Neural progenitor cell (in vitro differentiated cells): ENCODE results near the gene NXPE1. TPM values are rescaled to one million over a fixed set of nuclear protein-coding genes. Genes with fewer than 3 reads are reported as not detected.
"Not testable (repeated sequence)": the region's sequence is repeated elsewhere in the genome, so short reads cannot be mapped to it uniquely, and the experiment has no call there.

Source experiments
- DNase-seq: peaks from one replicate; pipeline ENCODE4 v3.0.0-alpha.2; 2016; ENCODE audit warnings: low spot score
- H2AFZ ChIP-seq: fragments of 200-600 bp; sonication (generic); replicated peaks from 2 replicates; pipeline ENCODE4 v1.6.1; 2016; ENCODE audit warnings: antibody characterized with exemption
- H3F3A ChIP-seq: fragments of 200-600 bp; sonication (generic); 2 replicates; pipeline ENCODE4 v1.6.1; 2016; ENCODE audit warnings: antibody characterized with exemption, low read depth
- H3K27ac ChIP-seq: fragments of 200-600 bp; sonication (generic); 2 replicates; pipeline ENCODE4 v1.5.1; 2016; ENCODE audit warnings: mild to moderate bottlenecking
- H3K27me3 ChIP-seq: fragments of 200-600 bp; sonication (generic); 2 replicates; pipeline ENCODE4 v1.6.1; 2016; ENCODE audit warnings: mild to moderate bottlenecking, moderate library complexity
- H3K36me3 ChIP-seq: fragments of 200-600 bp; sonication (generic); 2 replicates; pipeline ENCODE4 v1.5.1; 2016
- H3K4me1 ChIP-seq: fragments of 200-600 bp; sonication (generic); 2 replicates; pipeline ENCODE4 v1.6.1; 2016; ENCODE audit warnings: mixed run types
- H3K4me2 ChIP-seq: fragments of 200-600 bp; sonication (generic); 2 replicates; pipeline ENCODE4 v1.6.1; 2016
- H3K4me3 ChIP-seq: fragments of 200-600 bp; sonication (generic); 2 replicates; pipeline ENCODE4 v1.5.1; 2016
- H3K79me2 ChIP-seq: fragments of 200-600 bp; sonication (generic); 2 replicates; pipeline ENCODE4 v1.6.1; 2016; ENCODE audit warnings: low read depth
- H3K9ac ChIP-seq: fragments of 200-600 bp; sonication (generic); 2 replicates; pipeline ENCODE4 v1.6.1; 2016
- H3K9me3 ChIP-seq: fragments of 200-600 bp; sonication (generic); 2 replicates; pipeline ENCODE4 v1.5.1; 2016; ENCODE audit warnings: low read depth
- H4K20me1 ChIP-seq: fragments of 200-600 bp; sonication (generic); 2 replicates; pipeline ENCODE4 v1.6.1; 2016; ENCODE audit warnings: low read depth
- H3K27ac Mint-ChIP-seq: 3 replicates; pipeline ENCODE4 v1.8.0; 2021; ENCODE audit warnings: mixed read lengths
- H3K27me3 Mint-ChIP-seq: 2 replicates; pipeline ENCODE4 v1.8.0; 2022; ENCODE audit warnings: low read depth, mild to moderate bottlenecking, inconsistent platforms, moderate library complexity, mixed read lengths; ENCODE audit not compliant: insufficient read depth
- H3K36me3 Mint-ChIP-seq: 3 replicates; pipeline ENCODE4 v1.8.0; 2021; ENCODE audit warnings: mixed read lengths
- H3K4me1 Mint-ChIP-seq: 3 replicates; pipeline ENCODE4 v1.8.0; 2021; ENCODE audit warnings: mixed read lengths
- H3K4me3 Mint-ChIP-seq: 3 replicates; pipeline ENCODE4 v1.8.0; 2021; ENCODE audit warnings: mild to moderate bottlenecking, moderate library complexity, mixed read lengths
- H3K9me3 Mint-ChIP-seq: 3 replicates; pipeline ENCODE4 v1.8.0; 2020; ENCODE audit warnings: mixed read lengths
- EZH2 ChIP-seq: fragments of 200-600 bp; sonication (generic); IDR thresholded peaks from 2 replicates; pipeline ENCODE4 v1.6.1; 2017; ENCODE audit warnings: antibody characterized with exemption, mild to moderate bottlenecking, moderate library complexity
- EZH2phosphoT487 ChIP-seq: fragments of 200-600 bp; sonication (generic); IDR thresholded peaks from 2 replicates; pipeline ENCODE4 v1.6.1; 2017; ENCODE audit warnings: antibody characterized with exemption
- total RNA-seq: library from RNA; depleted of rRNA; stranded (reverse); fragments of >200 nt; gene quantifications from 2 replicates; pipeline ENCODE4 v1.2.3, GENCODE V29; 2015; ENCODE audit warnings: low replicate concordance
- TF ChIP-seq, protein P1 (sequence below): fragments of 200-600 bp; sonication (generic); IDR thresholded peaks from 2 replicates; pipeline ENCODE4 v1.5.1; 2017; ENCODE audit warnings: antibody characterized with exemption, mild to moderate bottlenecking

Gene NXPE1
- total RNA-seq: not detected in 2 replicates

DNA sequence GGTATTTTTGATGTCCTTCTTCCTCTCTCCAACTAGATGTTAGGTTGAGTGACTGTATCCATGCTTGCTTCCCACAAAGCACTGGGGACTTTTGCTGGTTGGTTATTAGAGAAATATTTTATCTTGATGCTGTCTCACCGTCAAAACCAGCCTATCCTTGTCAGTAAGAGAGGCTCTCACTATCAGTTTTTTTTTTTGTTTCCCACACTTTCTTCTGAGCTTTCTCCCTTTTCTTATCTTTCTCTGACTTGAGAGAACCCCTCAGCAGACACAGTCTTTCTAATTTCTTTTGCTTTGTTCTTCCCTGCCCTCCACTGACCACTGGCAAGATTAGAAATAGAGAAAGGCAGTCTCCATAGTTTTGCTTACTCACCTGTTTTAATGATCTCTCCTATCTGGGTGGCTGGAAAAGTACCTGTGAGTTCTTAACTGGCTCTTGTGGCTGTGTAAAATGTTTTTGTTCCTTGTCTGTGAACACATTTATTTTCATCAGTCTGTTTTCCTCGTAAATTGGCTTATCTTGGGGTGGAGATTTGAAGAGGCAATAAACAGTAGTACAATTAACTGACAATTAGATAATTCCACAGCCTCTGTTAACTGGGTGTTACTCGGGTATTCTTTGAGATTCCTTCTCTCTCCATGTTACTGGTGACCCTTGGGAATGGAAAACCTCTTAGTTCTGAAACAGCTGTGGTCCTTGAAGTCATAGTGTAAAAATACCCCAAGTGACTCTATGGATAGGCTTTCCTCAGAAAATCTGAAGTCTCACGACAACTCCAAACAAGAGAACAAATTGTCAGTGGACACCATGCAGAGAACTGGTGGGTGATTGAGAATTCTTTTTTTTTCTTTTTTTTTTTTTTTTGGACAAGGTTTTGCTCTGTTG lies at the start of gene NXPE1:
Gene NXPE1 (minus strand): TSS at position 457 of the 886 bp plus-strand sequence. CDS start 8,680 bp downstream, outside the sequence.
- H3K27me3 Mint-ChIP-seq: peaks cover 2% of the 10 kb centered on the region
- no peaks in the 10 kb centered on the region for H3K9me3 Mint-ChIP-seq
- Histone ChIP-seq H3K27me3 (no peaks in the 10 kb centered on the region), H3K4me1 (no peaks in the 10 kb centered on the region), H3K4me3 (no peak within 1 kb of the TSS), H3K36me3 (no peaks in the 10 kb centered on the region), H3K4me2 (no peak within 1 kb of the TSS), H3K9ac (no peak within 1 kb of the TSS), H3K79me2 (no peaks in the 10 kb centered on the region), H2AFZ (peak within 1 kb of the TSS; percentile 10), H3F3A (no peaks in the 10 kb centered on the region), H4K20me1 (no peaks in the 10 kb centered on the region), H3K27ac (no peak within 1 kb of the TSS), H3K9me3 (no peaks in the 10 kb centered on the region)
- H3K4me3 Mint-ChIP-seq: no peak within 1 kb of the TSS
- no peak for TF ChIP-seq EZH2
- TF ChIP-seq EZH2phosphoT487: no peak
- TF ChIP-seq, protein P1, sequence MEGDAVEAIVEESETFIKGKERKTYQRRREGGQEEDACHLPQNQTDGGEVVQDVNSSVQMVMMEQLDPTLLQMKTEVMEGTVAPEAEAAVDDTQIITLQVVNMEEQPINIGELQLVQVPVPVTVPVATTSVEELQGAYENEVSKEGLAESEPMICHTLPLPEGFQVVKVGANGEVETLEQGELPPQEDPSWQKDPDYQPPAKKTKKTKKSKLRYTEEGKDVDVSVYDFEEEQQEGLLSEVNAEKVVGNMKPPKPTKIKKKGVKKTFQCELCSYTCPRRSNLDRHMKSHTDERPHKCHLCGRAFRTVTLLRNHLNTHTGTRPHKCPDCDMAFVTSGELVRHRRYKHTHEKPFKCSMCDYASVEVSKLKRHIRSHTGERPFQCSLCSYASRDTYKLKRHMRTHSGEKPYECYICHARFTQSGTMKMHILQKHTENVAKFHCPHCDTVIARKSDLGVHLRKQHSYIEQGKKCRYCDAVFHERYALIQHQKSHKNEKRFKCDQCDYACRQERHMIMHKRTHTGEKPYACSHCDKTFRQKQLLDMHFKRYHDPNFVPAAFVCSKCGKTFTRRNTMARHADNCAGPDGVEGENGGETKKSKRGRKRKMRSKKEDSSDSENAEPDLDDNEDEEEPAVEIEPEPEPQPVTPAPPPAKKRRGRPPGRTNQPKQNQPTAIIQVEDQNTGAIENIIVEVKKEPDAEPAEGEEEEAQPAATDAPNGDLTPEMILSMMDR: no peak
- H3K4me1 Mint-ChIP-seq: no peaks in the 10 kb centered on the region
- DNase-seq: no peak
- H3K36me3 Mint-ChIP-seq: no peaks in the 10 kb centered on the region
- no peak within 1 kb of the TSS for H3K27ac Mint-ChIP-seq

DNA sequence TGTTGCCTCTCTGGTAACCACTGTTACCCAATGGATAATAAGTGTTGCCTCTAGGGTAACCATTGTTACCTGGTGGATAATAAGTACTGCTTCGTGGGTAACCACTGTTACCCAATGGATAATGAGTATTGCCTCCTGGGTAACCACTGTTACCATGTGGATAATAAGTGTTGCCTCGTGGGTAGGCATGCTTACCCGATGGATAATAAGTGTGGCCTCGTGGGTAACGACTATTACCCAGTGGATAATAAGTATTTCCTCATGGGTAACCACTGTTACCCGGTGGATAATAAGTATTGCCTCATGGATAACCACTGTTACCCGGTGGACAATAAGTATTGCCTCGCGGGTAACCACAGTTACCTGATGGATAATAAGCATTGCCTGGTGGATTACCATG lies 49.7 kb upstream of the NXPE1 start:
- no peak overlapping the region for H3K4me3 ChIP-seq
- no peaks in the 10 kb centered on the region for H4K20me1 ChIP-seq
- no peak for DNase-seq
- no peak overlapping the region for H3K4me2 ChIP-seq
- H3K4me1 Mint-ChIP-seq: no peaks in the 10 kb centered on the region
- H3K27me3 Mint-ChIP-seq: peaks cover 2% of the 10 kb centered on the region
- H3K9ac ChIP-seq: no peak overlapping the region
- no peaks in the 10 kb centered on the region for H3K4me1 ChIP-seq
- H3K9me3 ChIP-seq: peaks cover 4% of the 10 kb centered on the region
- H3K4me3 Mint-ChIP-seq: no peak overlapping the region
- peaks cover 25% of the 10 kb centered on the region for H3K9me3 Mint-ChIP-seq
- no peaks in the 10 kb centered on the region for H3K36me3 ChIP-seq
- H3F3A ChIP-seq: peaks cover 78% of the 10 kb centered on the region
- TF ChIP-seq, protein P1: no peak
- TF ChIP-seq EZH2: no peak
- TF ChIP-seq EZH2phosphoT487: no peak
- no peaks in the 10 kb centered on the region for H3K36me3 Mint-ChIP-seq
- H2AFZ ChIP-seq: no peak overlapping the region
- no peak overlapping the region for H3K27ac ChIP-seq
- H3K27ac Mint-ChIP-seq: no peak overlapping the region
- no peaks in the 10 kb centered on the region for H3K79me2 ChIP-seq
- H3K27me3 ChIP-seq: no peaks in the 10 kb centered on the region

DNA sequence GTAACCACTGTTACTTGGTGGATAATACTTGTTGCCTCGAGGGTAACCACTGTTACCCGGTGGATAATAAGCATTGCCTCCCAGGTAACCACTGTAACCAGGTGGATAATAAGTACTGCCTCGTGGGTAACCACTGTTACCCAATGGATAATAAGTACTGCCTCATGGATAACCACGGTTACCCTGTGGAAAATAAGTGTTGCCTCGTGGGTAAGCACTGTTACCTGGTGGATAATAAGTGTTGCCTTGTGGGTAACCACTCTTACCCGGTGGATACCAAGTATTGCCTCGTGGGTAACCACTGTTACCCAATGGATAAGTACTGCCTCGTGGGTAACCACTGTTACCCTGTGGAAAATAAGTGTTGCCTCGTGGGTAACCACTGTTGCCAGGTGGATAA lies 48.9 kb upstream of the NXPE1 start:
- not testable (repeated sequence) for H3K4me1 Mint-ChIP-seq, H3K4me1 ChIP-seq, H3K36me3 ChIP-seq, H3K27me3 ChIP-seq, H3K27me3 Mint-ChIP-seq, H3K4me3 ChIP-seq, H3K27ac ChIP-seq, H3K27ac Mint-ChIP-seq, H3K4me3 Mint-ChIP-seq, H3K4me2 ChIP-seq, DNase-seq, H3K9me3 ChIP-seq, H4K20me1 ChIP-seq, H3K79me2 ChIP-seq, H3K36me3 Mint-ChIP-seq, H2AFZ ChIP-seq, H3K9ac ChIP-seq
- peaks cover 25% of the 10 kb centered on the region for H3K9me3 Mint-ChIP-seq
- peaks cover 78% of the 10 kb centered on the region for H3F3A ChIP-seq
